ENCODE results near the gene NOS1AP.
"Not testable (repeated sequence)": the region's sequence is repeated elsewhere in the genome, so short reads cannot be mapped to it uniquely, and the experiment has no call there.

Gene NOS1AP

GRCh38 chr1:162389021-162389818 lies 319.7 kb downstream of the NOS1AP start:
- no peak for DNase-seq

- no peak for DNase-seq
Measured at GRCh38 chr1:162389971-162390370, 320.5 kb downstream of the NOS1AP start.

- DNase-seq = no peak
Measured at GRCh38 chr1:162390396-162391185, 321.1 kb downstream of the NOS1AP start.

- DNase-seq = no peak
Measured at GRCh38 chr1:162391790-162392563, 322.5 kb downstream of the NOS1AP start.

- no peak for DNase-seq
Measured at GRCh38 chr1:162396201-162396906, 326.9 kb downstream of the NOS1AP start.

- no peak for DNase-seq
Measured at GRCh38 chr1:162397039-162397448, 327.6 kb downstream of the NOS1AP start.

- no peak for DNase-seq
Measured at GRCh38 chr1:162397943-162398560, 328.6 kb downstream of the NOS1AP start.

- DNase-seq = no peak
Measured at GRCh38 chr1:162398999-162399580, 329.6 kb downstream of the NOS1AP start.

GRCh38 chr1:162400790-162401355 lies 331.4 kb downstream of the NOS1AP start:
- DNase-seq = no peak

GRCh38 chr1:162404550-162405160 lies 335.2 kb downstream of the NOS1AP start:
- no peak for DNase-seq

- no peak for DNase-seq
Measured at GRCh38 chr1:162405800-162406199, 336.3 kb downstream of the NOS1AP start.

GRCh38 chr1:162406811-162407210 lies 337.3 kb downstream of the NOS1AP start:
- DNase-seq = no peak

- no peak for DNase-seq
Measured at GRCh38 chr1:162407539-162407938, 338.0 kb downstream of the NOS1AP start.

GRCh38 chr1:162412002-162412401 lies 342.5 kb downstream of the NOS1AP start, which contains the start of gene SH2D1B:
Gene SH2D1B, minus strand, starts transcription at chr1:162412136. Its CDS starts 120 bp downstream, at chr1:162412016.
- no peak for DNase-seq

- no peak for DNase-seq
Measured at GRCh38 chr1:162416215-162416614, 346.7 kb downstream of the NOS1AP start.

- DNase-seq = no peak
Measured at GRCh38 chr1:162416909-162417308, 347.4 kb downstream of the NOS1AP start.

- no peak for DNase-seq
Measured at GRCh38 chr1:162417650-162418049, 348.2 kb downstream of the NOS1AP start.

- not testable (repeated sequence) for DNase-seq
Measured at GRCh38 chr1:162418584-162418983, 349.1 kb downstream of the NOS1AP start.

- DNase-seq = not testable (repeated sequence)
Measured at GRCh38 chr1:162419450-162419931, 350.0 kb downstream of the NOS1AP start.
